SK-N-SH (cell line): Measurements from ENCODE around the gene NPRL2. TPM values are rescaled to one million over a fixed set of nuclear protein-coding genes. Genes with fewer than 3 reads are reported as not detected.

Experiments
- CTCF ChIA-PET: fragments of 300-600, 350-600 bp; formaldehyde crosslinking; extraction: SDS; loops from one replicate; lab custom pipeline; 2021; lab: Yijun Ruan, JAX
- POLR2A ChIA-PET: fragments of 350-600 bp; sonication (Branson Sonifier 250); formaldehyde crosslinking; extraction: SDS; loops from one replicate; lab custom pipeline; 2020; ENCODE audit warnings: antibody characterized with exemption, inconsistent platforms; lab: Yijun Ruan, JAX
- DNase-seq: peaks from one replicate; pipeline ENCODE4 v3.0.0; 2012
- H2AFZ ChIP-seq: fragments of 200-600 bp; sonication (generic); 2 replicates; pipeline ENCODE4 v1.8.1; 2016; ENCODE audit warnings: antibody characterized with exemption, mild to moderate bottlenecking, low read depth
- H3F3A ChIP-seq: fragments of 200-600 bp; sonication (generic); replicated peaks from 2 replicates; pipeline ENCODE3; 2016; ENCODE audit warnings: antibody characterized with exemption, mild to moderate bottlenecking; ENCODE audit not compliant: insufficient read depth
- H3K27ac ChIP-seq, 2 experiments: fragments of 200-500 bp in 1 of 2; fragments of 200-600 bp in 1 of 2; sonication (Bioruptor generic) in 1 of 2; sonication (generic), shearing (Covaris generic) in 1 of 2; 2 replicates each; pipeline versions ENCODE4 v1.5.1 to v1.6.1; 2014 to 2016; ENCODE audit warnings: low read depth in 2 of 2, inconsistent platforms in 1 of 2, low read length in 1 of 2, mild to moderate bottlenecking in 1 of 2, mixed read lengths in 1 of 2
- H3K27me3 ChIP-seq: fragments of 200-600 bp; sonication (generic), shearing (Covaris generic); 2 replicates; pipeline ENCODE4 v1.6.1; 2016; ENCODE audit warnings: mixed run types; ENCODE audit not compliant: insufficient read depth
- H3K36me3 ChIP-seq, 2 experiments: fragments of 200-500 bp in 1 of 2; fragments of 200-600 bp in 1 of 2; sonication (Bioruptor generic) in 1 of 2; sonication (generic) in 1 of 2; replicated peaks in 1 of 2; 2 replicates each; pipeline versions ENCODE3 to v1.5.1; 2014 to 2016; ENCODE audit warnings: low read length in 1 of 2, mild to moderate bottlenecking in 1 of 2; ENCODE audit not compliant: insufficient read depth in 2 of 2, control insufficient read depth in 1 of 2
- H3K4me1 ChIP-seq, 2 experiments: fragments of 200-500 bp in 1 of 2; fragments of 200-600 bp in 1 of 2; sonication (Bioruptor generic) in 1 of 2; sonication (generic), shearing (Covaris generic) in 1 of 2; 2 replicates each; pipeline versions ENCODE4 v1.5.1 to v1.6.1; 2014 to 2016; ENCODE audit warnings: low read depth in 1 of 2, low read length in 1 of 2, mixed run types in 1 of 2; ENCODE audit not compliant: insufficient read depth in 2 of 2, control insufficient read depth in 1 of 2
- H3K4me2 ChIP-seq: fragments of 200-600 bp; sonication (generic), shearing (Covaris generic); 2 replicates; pipeline ENCODE4 v1.6.1; 2017; ENCODE audit warnings: mixed run types
- H3K4me3 ChIP-seq, 2 experiments: fragments of 200-500 bp in 1 of 2; fragments of 200-600 bp in 1 of 2; sonication (Bioruptor generic) in 1 of 2; sonication (generic), shearing (Covaris generic) in 1 of 2; 2 replicates each; pipeline versions ENCODE4 v1.5.1 to v1.8.1; 2014 to 2016; ENCODE audit warnings: low read depth in 2 of 2, inconsistent platforms in 1 of 2, low read length in 1 of 2, mild to moderate bottlenecking in 1 of 2, mixed read lengths in 1 of 2, moderate library complexity in 1 of 2
- H3K79me2 ChIP-seq: fragments of 200-600 bp; sonication (generic); 2 replicates; pipeline ENCODE4 v1.8.1; 2017; ENCODE audit warnings: mild to moderate bottlenecking; ENCODE audit not compliant: insufficient read depth
- H3K9ac ChIP-seq: fragments of 200-600 bp; sonication (generic); 2 replicates; pipeline ENCODE4 v1.6.1; 2017; ENCODE audit warnings: mixed run types
- H3K9me2 ChIP-seq: fragments of 200-600 bp; sonication (generic); 2 replicates; pipeline ENCODE4 v1.6.1; 2017; ENCODE audit warnings: mixed run types
- H3K9me3 ChIP-seq: fragments of 200-600 bp; sonication (generic); 2 replicates; pipeline ENCODE4 v1.6.1; 2017; ENCODE audit warnings: mixed run types, mild to moderate bottlenecking, moderate library complexity
- H4K20me1 ChIP-seq: fragments of 200-600 bp; sonication (generic); 2 replicates; pipeline ENCODE4 v1.6.1; 2017; ENCODE audit warnings: mild to moderate bottlenecking, mixed run types; ENCODE audit not compliant: insufficient read depth
- CHD2 ChIP-seq: fragments of 150-350 bp; IDR thresholded peaks from 2 replicates; pipeline ENCODE4 v1.6.1; 2018; ENCODE audit warnings: low read length; ENCODE audit not compliant: partially characterized antibody
- EP300 ChIP-seq, 2 experiments: IDR thresholded peaks; 2 replicates each; pipeline versions ENCODE4 v1.4.0 to v1.6.1; 2012; ENCODE audit warnings: borderline replicate concordance in 1 of 2, low read depth in 1 of 2, low read length in 1 of 2
- FOXJ3 ChIP-seq: sonication (generic); formaldehyde crosslinking; IDR thresholded peaks from 2 replicates; pipeline ENCODE4 v1.5.1; 2020; ENCODE audit warnings: mild to moderate bottlenecking, missing genetic modification reagents
- GABPA ChIP-seq: IDR thresholded peaks from 2 replicates; pipeline ENCODE4 v1.4.0; 2012; ENCODE audit warnings: low read depth, mild to moderate bottlenecking
- JUND ChIP-seq: IDR thresholded peaks from 2 replicates; pipeline ENCODE4 v1.4.0; 2012
- MEF2A ChIP-seq: IDR thresholded peaks from 2 replicates; pipeline ENCODE4 v1.4.0; 2012; ENCODE audit warnings: low read depth, borderline replicate concordance
- MXI1 ChIP-seq: IDR thresholded peaks from 2 replicates; pipeline ENCODE4 v1.6.1; 2012; ENCODE audit warnings: mild to moderate bottlenecking, low read depth, low read length, improper control_type of control experiment
- RCOR1 ChIP-seq: fragments of 150-350 bp; IDR thresholded peaks from 2 replicates; pipeline ENCODE4 v1.6.1; 2017; ENCODE audit warnings: antibody characterized with exemption, low read length
- SIN3A ChIP-seq: IDR thresholded peaks from 2 replicates; pipeline ENCODE4 v1.6.1; 2012; ENCODE audit warnings: low read depth, mild to moderate bottlenecking, low read length, moderate library complexity, borderline replicate concordance
- TAF1 ChIP-seq: IDR thresholded peaks from 2 replicates; pipeline ENCODE4 v1.6.1; 2012; ENCODE audit warnings: low read depth, mild to moderate bottlenecking, low read length, moderate library complexity, borderline replicate concordance
- TEAD4 ChIP-seq: IDR thresholded peaks from 2 replicates; pipeline ENCODE4 v1.4.0; 2012; ENCODE audit warnings: mild to moderate bottlenecking, borderline replicate concordance; ENCODE audit not compliant: insufficient read depth
- YY1 ChIP-seq: IDR thresholded peaks from 2 replicates; pipeline ENCODE4 v1.4.0; 2012; ENCODE audit warnings: low read depth, mild to moderate bottlenecking
- WGBS: methylation state at CpG from one replicate; pipeline ENCODE4 v1.1.6; 2017; ENCODE audit warnings: low lambda C conversion rate; 5-methylcytosine and 5-hydroxymethylcytosine counted together
- polyA plus RNA-seq, 3 experiments: library from polyadenylated mRNA; depleted of rRNA; stranded (reverse); fragments of >200 nt; gene quantifications; 2 replicates each; pipeline ENCODE4 v1.2.3, GENCODE V29; 2012
- TF ChIP-seq, protein P1 (sequence below): IDR thresholded peaks from 2 replicates; pipeline ENCODE4 v1.4.0; 2012; ENCODE audit warnings: low read depth, borderline replicate concordance
- TF ChIP-seq, protein P2 (sequence below): fragments of 200-600 bp; sonication (generic); IDR thresholded peaks from 2 replicates; pipeline ENCODE4 v1.6.1; 2017; ENCODE audit warnings: antibody characterized with exemption, mild to moderate bottlenecking, moderate library complexity
- TF ChIP-seq, protein P3 (sequence below): fragments of 150-350 bp; IDR thresholded peaks from 2 replicates; pipeline ENCODE4 v1.6.1; 2017; ENCODE audit warnings: antibody characterized with exemption, low read length, low read depth, borderline replicate concordance
- TF ChIP-seq, protein P4 (sequence below): IDR thresholded peaks from 2 replicates; pipeline ENCODE4; 2012

NPRL2 gene
- polyA plus RNA-seq, 1 of the 3 experiments (the other 2 are of a cell fraction) = 43.6 TPM

DNA sequence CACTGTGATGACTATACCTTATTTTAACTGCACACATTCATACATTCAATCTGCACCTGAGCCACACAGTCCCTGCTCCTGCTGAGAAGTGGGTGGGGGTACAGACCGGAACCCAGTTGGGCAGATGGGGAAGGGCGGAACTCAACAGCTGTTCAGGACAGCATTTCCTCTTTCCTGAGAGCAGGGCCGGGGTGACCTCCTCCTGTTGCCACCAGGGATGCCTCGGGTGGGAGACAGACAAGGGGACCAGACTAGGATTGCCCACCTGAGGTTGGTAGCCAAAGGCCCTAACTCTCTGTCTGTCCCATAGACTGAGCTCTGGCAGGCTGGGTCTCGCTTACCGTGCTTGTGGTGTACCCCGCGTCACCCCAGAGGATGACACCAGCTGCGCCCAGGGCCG is 32.0 kb downstream of the NPRL2 start:
- Histone ChIP-seq H4K20me1 (no peaks in the 10 kb centered on the region), H2AFZ (no peak overlapping the region), H3F3A (peaks cover 9% of the 10 kb centered on the region), H3K4me2 (no peak overlapping the region; the same call in 1 of the 2 replicates)
- 94% methylated on average over 3 of the region's 10 CpGs for WGBS
- no peak for TF ChIP-seq GABPA
- TF ChIP-seq, protein P1, sequence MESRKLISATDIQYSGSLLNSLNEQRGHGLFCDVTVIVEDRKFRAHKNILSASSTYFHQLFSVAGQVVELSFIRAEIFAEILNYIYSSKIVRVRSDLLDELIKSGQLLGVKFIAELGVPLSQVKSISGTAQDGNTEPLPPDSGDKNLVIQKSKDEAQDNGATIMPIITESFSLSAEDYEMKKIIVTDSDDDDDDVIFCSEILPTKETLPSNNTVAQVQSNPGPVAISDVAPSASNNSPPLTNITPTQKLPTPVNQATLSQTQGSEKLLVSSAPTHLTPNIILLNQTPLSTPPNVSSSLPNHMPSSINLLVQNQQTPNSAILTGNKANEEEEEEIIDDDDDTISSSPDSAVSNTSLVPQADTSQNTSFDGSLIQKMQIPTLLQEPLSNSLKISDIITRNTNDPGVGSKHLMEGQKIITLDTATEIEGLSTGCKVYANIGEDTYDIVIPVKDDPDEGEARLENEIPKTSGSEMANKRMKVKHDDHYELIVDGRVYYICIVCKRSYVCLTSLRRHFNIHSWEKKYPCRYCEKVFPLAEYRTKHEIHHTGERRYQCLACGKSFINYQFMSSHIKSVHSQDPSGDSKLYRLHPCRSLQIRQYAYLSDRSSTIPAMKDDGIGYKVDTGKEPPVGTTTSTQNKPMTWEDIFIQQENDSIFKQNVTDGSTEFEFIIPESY = no peak
- no peak for TF ChIP-seq SIN3A
- TF ChIP-seq MEF2A = no peak
- TF ChIP-seq EP300 (IDR thresholded peaks at IDR 0.05; ENCODE audit: borderline replicate concordance in 1 of 2, low read depth in 1 of 2, low read length in 1 of 2) = no peak
- TF ChIP-seq CHD2 = no peak
- TF ChIP-seq, protein P2, sequence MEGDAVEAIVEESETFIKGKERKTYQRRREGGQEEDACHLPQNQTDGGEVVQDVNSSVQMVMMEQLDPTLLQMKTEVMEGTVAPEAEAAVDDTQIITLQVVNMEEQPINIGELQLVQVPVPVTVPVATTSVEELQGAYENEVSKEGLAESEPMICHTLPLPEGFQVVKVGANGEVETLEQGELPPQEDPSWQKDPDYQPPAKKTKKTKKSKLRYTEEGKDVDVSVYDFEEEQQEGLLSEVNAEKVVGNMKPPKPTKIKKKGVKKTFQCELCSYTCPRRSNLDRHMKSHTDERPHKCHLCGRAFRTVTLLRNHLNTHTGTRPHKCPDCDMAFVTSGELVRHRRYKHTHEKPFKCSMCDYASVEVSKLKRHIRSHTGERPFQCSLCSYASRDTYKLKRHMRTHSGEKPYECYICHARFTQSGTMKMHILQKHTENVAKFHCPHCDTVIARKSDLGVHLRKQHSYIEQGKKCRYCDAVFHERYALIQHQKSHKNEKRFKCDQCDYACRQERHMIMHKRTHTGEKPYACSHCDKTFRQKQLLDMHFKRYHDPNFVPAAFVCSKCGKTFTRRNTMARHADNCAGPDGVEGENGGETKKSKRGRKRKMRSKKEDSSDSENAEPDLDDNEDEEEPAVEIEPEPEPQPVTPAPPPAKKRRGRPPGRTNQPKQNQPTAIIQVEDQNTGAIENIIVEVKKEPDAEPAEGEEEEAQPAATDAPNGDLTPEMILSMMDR = no peak
- TF ChIP-seq FOXJ3 = no peak
- TF ChIP-seq JUND = no peak
- TF ChIP-seq, protein P3, sequence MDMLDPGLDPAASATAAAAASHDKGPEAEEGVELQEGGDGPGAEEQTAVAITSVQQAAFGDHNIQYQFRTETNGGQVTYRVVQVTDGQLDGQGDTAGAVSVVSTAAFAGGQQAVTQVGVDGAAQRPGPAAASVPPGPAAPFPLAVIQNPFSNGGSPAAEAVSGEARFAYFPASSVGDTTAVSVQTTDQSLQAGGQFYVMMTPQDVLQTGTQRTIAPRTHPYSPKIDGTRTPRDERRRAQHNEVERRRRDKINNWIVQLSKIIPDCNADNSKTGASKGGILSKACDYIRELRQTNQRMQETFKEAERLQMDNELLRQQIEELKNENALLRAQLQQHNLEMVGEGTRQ = no peak
- no peak for TF ChIP-seq TEAD4
- TF ChIP-seq, protein P4, sequence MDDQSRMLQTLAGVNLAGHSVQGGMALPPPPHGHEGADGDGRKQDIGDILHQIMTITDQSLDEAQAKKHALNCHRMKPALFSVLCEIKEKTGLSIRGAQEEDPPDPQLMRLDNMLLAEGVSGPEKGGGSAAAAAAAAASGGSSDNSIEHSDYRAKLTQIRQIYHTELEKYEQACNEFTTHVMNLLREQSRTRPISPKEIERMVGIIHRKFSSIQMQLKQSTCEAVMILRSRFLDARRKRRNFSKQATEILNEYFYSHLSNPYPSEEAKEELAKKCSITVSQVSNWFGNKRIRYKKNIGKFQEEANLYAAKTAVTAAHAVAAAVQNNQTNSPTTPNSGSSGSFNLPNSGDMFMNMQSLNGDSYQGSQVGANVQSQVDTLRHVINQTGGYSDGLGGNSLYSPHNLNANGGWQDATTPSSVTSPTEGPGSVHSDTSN = no peak
- TF ChIP-seq TAF1 = no peak
- no peak for TF ChIP-seq MXI1
- no peak for TF ChIP-seq RCOR1
- no peak for TF ChIP-seq YY1
- TF ChIP-seq, all 33 proteins: peak for 0
- Histone ChIP-seq H3K4me1 (peaks cover 0 to 37% of the 10 kb centered on the region in 2 experiments; a peak in 2 of 4 replicates), H3K27ac (no peak overlapping the region), H3K9ac (no peak overlapping the region), H3K9me2 (no peaks in the 10 kb centered on the region), H3K79me2 (peaks cover 39% of the 10 kb centered on the region), H3K4me3 (no peak overlapping the region), H3K36me3 (peaks cover 15 to 30% of the 10 kb centered on the region in 2 experiments), H3K9me3 (no peaks in the 10 kb centered on the region), H3K27me3 (no peaks in the 10 kb centered on the region)
- DNase-seq = no peak
- CTCF ChIA-PET = interaction anchor here (1.1 to 5.9 kb wide), 5 partner anchors 10 to 126 kb away, joined by 3 to 45 read pairs (median 6); partner anchors contain the start of genes HYAL1, HYAL3, IFRD2 and NAA80
- POLR2A ChIA-PET = no interaction called here
